HuH-7.5 (cell line): ENCODE data around the gene MAST2.
"Not testable (repeated sequence)": the region's sequence is repeated elsewhere in the genome, so short reads cannot be mapped to it uniquely, and the experiment has no call there.

Experiments used
- DNase-seq: peaks from one replicate; pipeline ENCODE4 v3.0.0; 2011; ENCODE audit warnings: low spot score

The MAST2 gene

GRCh38 chr1:45894331-45894730 lies 90.9 kb downstream of the MAST2 start:
- DNase-seq: no peak

GRCh38 chr1:45894921-45895320 lies 91.5 kb downstream of the MAST2 start:
- no peak for DNase-seq

GRCh38 chr1:45895406-45895805 lies 92.0 kb downstream of the MAST2 start:
- DNase-seq: no peak

- DNase-seq: no peak
These were observed 103.5 kb downstream of the MAST2 start for GRCh38 chr1:45906883-45907282.

GRCh38 chr1:45908611-45909140 lies 105.3 kb downstream of the MAST2 start:
- no peak for DNase-seq

GRCh38 chr1:45911634-45912033 lies 108.2 kb downstream of the MAST2 start:
- no peak for DNase-seq

- no peak for DNase-seq
These were observed 109.8 kb downstream of the MAST2 start for GRCh38 chr1:45913183-45913683.

GRCh38 chr1:45913731-45914501 lies 110.5 kb downstream of the MAST2 start:
- DNase-seq: no peak

- no peak for DNase-seq
These were observed 111.4 kb downstream of the MAST2 start for GRCh38 chr1:45914836-45915235.

- no peak for DNase-seq
These were observed 119.0 kb downstream of the MAST2 start for GRCh38 chr1:45922374-45922773.

- DNase-seq: no peak
These were observed 119.4 kb downstream of the MAST2 start for GRCh38 chr1:45922813-45923212.

GRCh38 chr1:45923343-45923742 lies 119.9 kb downstream of the MAST2 start:
- no peak for DNase-seq

GRCh38 chr1:45924736-45925135 lies 121.3 kb downstream of the MAST2 start:
- DNase-seq: no peak

GRCh38 chr1:45925728-45926287 lies 122.4 kb downstream of the MAST2 start:
- DNase-seq: no peak

GRCh38 chr1:45926330-45926729 lies 122.9 kb downstream of the MAST2 start:
- no peak for DNase-seq

- DNase-seq: not testable (repeated sequence)
These were observed 124.0 kb downstream of the MAST2 start for GRCh38 chr1:45927231-45927915.

- no peak for DNase-seq
These were observed 125.2 kb downstream of the MAST2 start for GRCh38 chr1:45928486-45929205.

- no peak for DNase-seq
These were observed 125.9 kb downstream of the MAST2 start for GRCh38 chr1:45929257-45929687.

- DNase-seq: no peak
These were observed 127.1 kb downstream of the MAST2 start for GRCh38 chr1:45930258-45931150.

- DNase-seq: not testable (repeated sequence)
These were observed 128.8 kb downstream of the MAST2 start for GRCh38 chr1:45932205-45932604.

GRCh38 chr1:45934947-45935346 lies 131.5 kb downstream of the MAST2 start:
- no peak for DNase-seq
